Osteocyte (in vitro differentiated cells): ENCODE measurements around the gene RBM3. TPM values are rescaled to one million over a fixed set of nuclear protein-coding genes. Genes with fewer than 3 reads are reported as not detected.

Source experiments
- DNase-seq: peaks from one replicate; pipeline ENCODE4 v3.0.0; 2021; ENCODE audit warnings: mixed read lengths; ENCODE audit not compliant: unreplicated experiment; ENCODE audit errors: extremely low spot score
- H3K27ac Mint-ChIP-seq: one replicate; pipeline ENCODE4 v1.8.0; 2021; ENCODE audit warnings: mild to moderate bottlenecking, mixed read lengths; ENCODE audit not compliant: unreplicated experiment
- H3K27me3 Mint-ChIP-seq: one replicate; pipeline ENCODE4 v1.8.0; 2021; ENCODE audit warnings: mixed read lengths; ENCODE audit not compliant: unreplicated experiment
- H3K36me3 Mint-ChIP-seq: one replicate; pipeline ENCODE4 v1.8.0; 2021; ENCODE audit warnings: mixed read lengths; ENCODE audit not compliant: unreplicated experiment
- H3K4me1 Mint-ChIP-seq: one replicate; pipeline ENCODE4 v1.8.0; 2021; ENCODE audit warnings: mixed read lengths; ENCODE audit not compliant: unreplicated experiment
- H3K4me3 Mint-ChIP-seq: one replicate; pipeline ENCODE4 v1.8.0; 2021; ENCODE audit warnings: mild to moderate bottlenecking, moderate library complexity, mixed read lengths; ENCODE audit not compliant: unreplicated experiment
- H3K9me3 Mint-ChIP-seq: one replicate; pipeline ENCODE4 v1.8.0; 2021; ENCODE audit warnings: mixed read lengths; ENCODE audit not compliant: unreplicated experiment
- CTCF ChIP-seq: fragments of 200-600 bp; sonication (generic); IDR thresholded peaks from 2 replicates; pipeline ENCODE4 v1.5.0; 2021; ENCODE audit warnings: antibody characterized with exemption, mild to moderate bottlenecking, moderate library complexity
- total RNA-seq: library from RNA; stranded (reverse); gene quantifications from 2 replicates; pipeline ENCODE4 v1.2.1, GENCODE V29; 2021

The RBM3 gene
- total RNA-seq, 1 donor from 2014 or later = 298 TPM

- H3K9me3 Mint-ChIP-seq = no peaks in the 10 kb centered on the region
- DNase-seq = no peak
- no peaks in the 10 kb centered on the region for H3K36me3 Mint-ChIP-seq
- no peaks in the 10 kb centered on the region for H3K27me3 Mint-ChIP-seq
- peaks cover 15% of the 10 kb centered on the region for H3K4me1 Mint-ChIP-seq
- no peak for TF ChIP-seq CTCF
- H3K4me3 Mint-ChIP-seq = no peak overlapping the region
- peak overlapping the region; percentile 11 for H3K27ac Mint-ChIP-seq
These were observed 43.5 kb downstream of the RBM3 start for GRCh38 chrX:48617542-48618340.

- Mint-ChIP-seq H3K4me3 (no peak overlapping the region), H3K9me3 (no peaks in the 10 kb centered on the region), H3K27me3 (no peaks in the 10 kb centered on the region), H3K36me3 (no peaks in the 10 kb centered on the region), H3K4me1 (peaks cover 3% of the 10 kb centered on the region), H3K27ac (no peak overlapping the region)
- no peak for TF ChIP-seq CTCF
- no peak for DNase-seq
These were observed 52.4 kb downstream of the RBM3 start for GRCh38 chrX:48626401-48627298.

Other genes starting within 250 kb of the RBM3 start
- not detected in 2 replicates for gene SSX3, start 217.8 kb upstream of the RBM3 start, total RNA-seq
- gene SSX4, start 190.9 kb upstream of the RBM3 start, total RNA-seq = not detected in 2 replicates
- not detected in 2 replicates for gene SSX4B, start 162.5 kb upstream of the RBM3 start, total RNA-seq
- not detected in 2 replicates for gene SLC38A5, start 104.2 kb upstream of the RBM3 start, total RNA-seq
- gene FTSJ1, start 98.3 kb upstream of the RBM3 start, total RNA-seq = 47.6 and 57.1 TPM in 2 replicates
- gene PORCN, start 65.5 kb upstream of the RBM3 start, total RNA-seq = 16.9 and 20.2 TPM in 2 replicates
- gene EBP, start 52.7 kb upstream of the RBM3 start, total RNA-seq = 39.3 and 42.5 TPM in 2 replicates
- gene TBC1D25, start 34.8 kb upstream of the RBM3 start, total RNA-seq = 16.4 and 19.9 TPM in 2 replicates
- 89.9 and 97.8 TPM in 2 replicates for gene WDR13, start 23.0 kb downstream of the RBM3 start, total RNA-seq
- 0.19 and 0.39 TPM in 2 replicates for gene WAS, start 109.3 kb downstream of the RBM3 start, total RNA-seq
- gene SUV39H1, start 122.2 kb downstream of the RBM3 start, total RNA-seq = 4.5 and 5.1 TPM in 2 replicates
- not detected in 2 replicates for gene GLOD5, start 187.3 kb downstream of the RBM3 start, total RNA-seq
- gene GATA1, start 212.1 kb downstream of the RBM3 start, total RNA-seq = not detected in 2 replicates
- 108 and 124 TPM in 2 replicates for gene HDAC6, start 227.6 kb downstream of the RBM3 start, total RNA-seq